ENCODE data around the gene NCOA7. TPM values are rescaled to one million over a fixed set of nuclear protein-coding genes. Genes with fewer than 3 reads are reported as not detected.

The NCOA7 gene
- total RNA-seq, 3 donors from 2014 or later (not counting 1 experiment from before 2014, with no cell fraction given): 37.3 to 66.6 (median 56.8) TPM

DNA sequence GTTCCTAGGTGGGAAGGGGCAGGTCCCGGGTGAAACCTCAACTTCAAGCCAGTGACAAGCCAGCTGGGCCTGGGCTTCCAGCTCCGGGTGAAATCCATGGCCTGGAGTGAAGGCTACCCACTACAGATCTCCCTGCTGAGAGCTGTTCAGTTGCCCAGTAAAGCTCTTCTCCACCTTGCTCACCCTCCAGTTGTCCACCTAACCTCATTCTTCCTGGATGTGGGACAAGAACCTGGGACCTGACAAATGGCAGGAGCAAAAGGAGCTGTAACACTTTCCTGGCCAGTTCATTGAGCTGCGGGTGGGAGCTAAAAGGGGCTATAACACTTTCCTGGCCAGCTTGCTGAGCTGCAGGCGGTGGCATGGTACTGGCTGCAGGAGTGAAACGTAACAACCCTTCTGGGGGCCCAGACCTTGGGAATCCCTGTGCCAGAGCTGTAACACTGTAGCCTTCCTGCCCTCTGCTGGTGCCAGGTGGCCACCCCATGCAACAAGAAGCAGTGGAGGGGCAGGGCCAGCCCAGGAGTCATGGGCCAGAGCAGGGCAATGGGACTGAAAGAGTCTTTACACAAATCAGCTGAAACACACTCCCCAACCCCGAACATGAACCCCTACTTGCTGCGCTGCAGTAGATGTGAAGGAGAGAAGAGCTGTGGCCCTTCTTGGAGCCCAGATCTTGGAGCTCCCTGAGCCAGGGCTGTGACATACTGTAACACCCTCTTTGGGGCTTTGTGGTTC lies 162.2 kb downstream of the NCOA7 start:
- Histone ChIP-seq H3K9me3 (ENCODE audit: control insufficient read depth, insufficient read depth, low read length) (no peaks in the 10 kb centered on the region), H3K4me1 (ENCODE audit: control insufficient read depth, insufficient read depth, low read length) (peaks cover 7% of the 10 kb centered on the region), H3K27me3 (ENCODE audit: control insufficient read depth, insufficient read depth, low read length) (no peaks in the 10 kb centered on the region), H3K36me3 (ENCODE audit: control insufficient read depth, insufficient read depth, low read length) (no peaks in the 10 kb centered on the region), H3K27ac (ENCODE audit: low read length) (no peak overlapping the region), H3K4me3 (ENCODE audit: low read length) (no peak overlapping the region)
- intact Hi-C loops (cut with micrococcal nuclease): no loop called here
- H3K27ac Mint-ChIP-seq: no peak overlapping the region
- H3K4me1 Mint-ChIP-seq: no peaks in the 10 kb centered on the region
- 83% methylated on average over 7 of the region's 7 CpGs for WGBS (ENCODE audit: insufficient coverage)
- ATAC-seq (no peak), DNase-seq (peak in 1 of 2 donors; percentile 17)
- TF ChIP-seq CTCF (IDR thresholded peaks at IDR 0.05): no peak
- peaks cover 0 to 3% of the 10 kb centered on the region in 2 donors for H3K27me3 Mint-ChIP-seq (ENCODE audit: low read depth in 2 of 2)
- no peaks in the 10 kb centered on the region for H3K36me3 Mint-ChIP-seq
- no peaks in the 10 kb centered on the region for H3K9me3 Mint-ChIP-seq
- H3K4me3 Mint-ChIP-seq: no peak overlapping the region

- 85% methylated on average over 11 of the region's 11 CpGs for WGBS (ENCODE audit: insufficient coverage)
- Mint-ChIP-seq H3K4me1 (no peaks in the 10 kb centered on the region), H3K9me3 (no peaks in the 10 kb centered on the region), H3K36me3 (no peaks in the 10 kb centered on the region), H3K4me3 (no peak overlapping the region), H3K27me3 (ENCODE audit: low read depth in 2 of 2) (peaks cover 0 to 3% of the 10 kb centered on the region in 2 donors), H3K27ac (no peak overlapping the region)
- Histone ChIP-seq H3K27ac (ENCODE audit: low read length) (no peak overlapping the region), H3K36me3 (ENCODE audit: control insufficient read depth, insufficient read depth, low read length) (no peaks in the 10 kb centered on the region), H3K27me3 (ENCODE audit: control insufficient read depth, insufficient read depth, low read length) (no peaks in the 10 kb centered on the region), H3K9me3 (ENCODE audit: control insufficient read depth, insufficient read depth, low read length) (no peaks in the 10 kb centered on the region), H3K4me1 (ENCODE audit: control insufficient read depth, insufficient read depth, low read length) (peaks cover 8% of the 10 kb centered on the region), H3K4me3 (ENCODE audit: low read length) (no peak overlapping the region)
- intact Hi-C loops (cut with micrococcal nuclease): no loop called here
- no peak for DNase-seq
- ATAC-seq: no peak
- TF ChIP-seq CTCF (IDR thresholded peaks at IDR 0.05): no peak
Measured at GRCh38 chr6:125953502-125953875, 162.7 kb downstream of the NCOA7 start.

GRCh38 chr6:125954735-125955339 lies 164.1 kb downstream of the NCOA7 start:
- 79% methylated on average over 5 of the region's 5 CpGs for WGBS (ENCODE audit: insufficient coverage)
- peak overlapping the region; percentile 7 for H3K4me3 Mint-ChIP-seq
- Histone ChIP-seq H3K36me3 (ENCODE audit: control insufficient read depth, insufficient read depth, low read length) (no peaks in the 10 kb centered on the region), H3K9me3 (ENCODE audit: control insufficient read depth, insufficient read depth, low read length) (no peaks in the 10 kb centered on the region), H3K27ac (ENCODE audit: low read length) (no peak overlapping the region), H3K4me1 (ENCODE audit: control insufficient read depth, insufficient read depth, low read length) (peaks cover 8% of the 10 kb centered on the region), H3K4me3 (ENCODE audit: low read length) (no peak overlapping the region), H3K27me3 (ENCODE audit: control insufficient read depth, insufficient read depth, low read length) (no peaks in the 10 kb centered on the region)
- intact Hi-C loops (cut with micrococcal nuclease): loop anchor here (5.0 kb wide), 1 partner anchor 643 kb away; no protein-coding TSS in a partner anchor
- H3K9me3 Mint-ChIP-seq: no peaks in the 10 kb centered on the region
- DNase-seq: no peak
- no peaks in the 10 kb centered on the region for H3K36me3 Mint-ChIP-seq
- TF ChIP-seq CTCF (IDR thresholded peaks at IDR 0.05): no peak
- no peak overlapping the region for H3K27ac Mint-ChIP-seq
- no peaks in the 10 kb centered on the region for H3K4me1 Mint-ChIP-seq
- H3K27me3 Mint-ChIP-seq (ENCODE audit: low read depth in 2 of 2): peaks cover 0 to 3% of the 10 kb centered on the region in 2 donors
- no peak for ATAC-seq
